Right lobe of liver (tissue), 6 donors: Measurements from ENCODE around the gene CFAP77. TPM values are rescaled to one million over a fixed set of nuclear protein-coding genes. Genes with fewer than 3 reads are reported as not detected.

Experiments used
- ATAC-seq, 4 donors: fragments of 200-7000 bp; cut with Tn5 transposase; one replicate each; pipeline ENCODE4 v1.9.1; 2020; ENCODE audit warnings: mild to moderate bottlenecking in 4 of 4, moderate library complexity in 4 of 4
- DNase-seq, 3 donors: peaks; one replicate each; pipeline ENCODE4 v3.0.0-alpha.2; 2020
- H3K27ac ChIP-seq, 3 donors: fragments of 200-600 bp; one replicate each; pipeline ENCODE4 v1.8.0; 2022
- H3K27me3 ChIP-seq, 2 donors: fragments of 200-600 bp; one replicate each; pipeline ENCODE4 v1.8.0; 2022
- H3K36me3 ChIP-seq, 4 donors: fragments of 200-600 bp; sonication (generic) in 1 of 4; one replicate each; pipeline versions ENCODE4 v1.5.1 to v1.8.0; 2017 to 2022; ENCODE audit warnings: control low read depth in 1 of 4
- H3K4me1 ChIP-seq, 4 donors: fragments of 200-600 bp; sonication (generic) in 1 of 4; one replicate each; pipeline versions ENCODE4 v1.5.1 to v1.8.0; 2017 to 2022; ENCODE audit warnings: control low read depth in 1 of 4
- H3K4me3 ChIP-seq, 3 donors: fragments of 200-600 bp; one replicate each; pipeline ENCODE4 v1.8.0; 2022
- H3K9me3 ChIP-seq, 4 donors: fragments of 200-600 bp; sonication (generic) in 1 of 4; one replicate each; pipeline versions ENCODE4 v1.5.1 to v1.8.0; 2017 to 2022; ENCODE audit warnings: control low read depth in 1 of 4
- CTCF ChIP-seq, 4 donors: fragments of 200-600 bp in 3 of 4; fragments of 450-650 bp in 1 of 4; IDR thresholded peaks; one replicate each; pipeline versions ENCODE4 v1.5.1 to v1.8.0; 2016 to 2022; ENCODE audit warnings: antibody characterized with exemption in 4 of 4, mild to moderate bottlenecking in 2 of 4
- POLR2A ChIP-seq: fragments of 450-650 bp; IDR thresholded peaks from one replicate; pipeline ENCODE4 v1.6.1; 2017; ENCODE audit warnings: antibody characterized with exemption, mild to moderate bottlenecking
- WGBS: methylation state at CpG from one replicate; pipeline ENCODE4 v1.1.6; 2018; ENCODE audit warnings: low coverage, low lambda C conversion rate; ENCODE audit not compliant: insufficient coverage; ENCODE audit errors: missing lambda C conversion rate; 5-methylcytosine and 5-hydroxymethylcytosine counted together
- intact Hi-C, 2 donors: fragments of 100-400 bp; cut with DNase I; formaldehyde crosslinking; loops; one replicate each; pipeline versions ENCODE4 v1.11.2 to v1.14.1; 2022
- total RNA-seq, 6 experiments: library from RNA; depleted of rRNA in 2 of 6; stranded (reverse); fragments of >200 nt in 2 of 6; fragmentation: NEBNext Ultra II Directional in 3 of 6; extraction: Animal tissue kit (Norgen Biotek cat#: 25700) in 3 of 6; gene quantifications; one replicate each; pipeline versions ENCODE4 v1.1.0 to v1.2.4, GENCODE V29; 2016 to 2023
- donor health status: DM: no; HTN: yes; CAD: no.
- donor health status: DM: no; HTN: no; CAD: no.
- donor health status: DM: no; HTN: no; CAD: no.
- donor health status: DM: no; HTN: yes; CAD: no.
- donor health status: DM: no; HTN: yes; CAD: no.

CFAP77 gene
- total RNA-seq, 6 experiments from 2014 or later: not detected

GRCh38 chr9:132589148-132590036, 179.4 kb downstream of the CFAP77 start:
- Histone ChIP-seq H3K27me3 (peaks cover 3 to 44% of the 10 kb centered on the region in 2 donors), H3K36me3 (no peaks in the 10 kb centered on the region), H3K27ac (no peak overlapping the region), H3K4me1 (no peaks in the 10 kb centered on the region), H3K9me3 (no peaks in the 10 kb centered on the region), H3K4me3 (no peak overlapping the region)
- intact Hi-C loops: no loop called here
- DNase-seq: peak in 1 of 3 donors; percentile 40
- TF ChIP-seq POLR2A: no peak
- TF ChIP-seq CTCF (IDR thresholded peaks at IDR 0.05): no peak
- ATAC-seq: no peak
- 9% methylated on average over 9 of the region's 83 CpGs for WGBS

GRCh38 chr9:132590037-132590317, 180.0 kb downstream of the CFAP77 start:
- ATAC-seq: no peak
- Histone ChIP-seq H3K9me3 (no peaks in the 10 kb centered on the region), H3K27me3 (peaks cover 3 to 39% of the 10 kb centered on the region in 2 donors), H3K4me1 (no peaks in the 10 kb centered on the region), H3K36me3 (no peaks in the 10 kb centered on the region), H3K4me3 (no peak overlapping the region), H3K27ac (no peak overlapping the region)
- no peak for DNase-seq
- intact Hi-C loops: no loop called here
- TF ChIP-seq POLR2A (no peak), CTCF (IDR thresholded peaks at IDR 0.05) (no peak)
- 8% methylated on average over 11 of the region's 17 CpGs for WGBS

- intact Hi-C loops: no loop called here
- TF ChIP-seq CTCF (IDR thresholded peaks at IDR 0.05): no peak
- no peak for TF ChIP-seq POLR2A
- Histone ChIP-seq H3K4me1 (no peaks in the 10 kb centered on the region), H3K27ac (no peak overlapping the region), H3K27me3 (peaks cover 3 to 33% of the 10 kb centered on the region in 2 donors), H3K4me3 (no peak overlapping the region), H3K36me3 (peaks cover 0 to 2% (median 0%) of the 10 kb centered on the region in 4 donors), H3K9me3 (no peaks in the 10 kb centered on the region)
- ATAC-seq (no peak), DNase-seq (peak in 1 of 3 donors; percentile 42)
- whole genome bisulfite sequencing: 2% methylated on average over 19 of the region's 73 CpGs
Measured at GRCh38 chr9:132590318-132591182, 180.5 kb downstream of the CFAP77 start.

GRCh38 chr9:132591244-132591643, 181.2 kb downstream of the CFAP77 start:
- peak in 1 of 3 donors; percentile 3 for DNase-seq
- 10% methylated on average over 4 of the region's 6 CpGs for WGBS
- H3K4me1 ChIP-seq: no peaks in the 10 kb centered on the region
- no peak overlapping the region for H3K4me3 ChIP-seq
- no peak for ATAC-seq
- H3K36me3 ChIP-seq: peaks cover 0 to 6% (median 0%) of the 10 kb centered on the region in 4 donors
- intact Hi-C loops: no loop called here
- H3K27me3 ChIP-seq: peaks cover 3 to 27% of the 10 kb centered on the region in 2 donors
- no peak overlapping the region for H3K27ac ChIP-seq
- TF ChIP-seq POLR2A (no peak), CTCF (IDR thresholded peaks at IDR 0.05) (no peak)
- H3K9me3 ChIP-seq: no peaks in the 10 kb centered on the region
